ENCODE data around the gene KAT2A. TPM values are rescaled to one million over a fixed set of nuclear protein-coding genes. Genes with fewer than 3 reads are reported as not detected.

Gene KAT2A
- polyA plus RNA-seq, 1 experiment: 25.2 TPM

DNA sequence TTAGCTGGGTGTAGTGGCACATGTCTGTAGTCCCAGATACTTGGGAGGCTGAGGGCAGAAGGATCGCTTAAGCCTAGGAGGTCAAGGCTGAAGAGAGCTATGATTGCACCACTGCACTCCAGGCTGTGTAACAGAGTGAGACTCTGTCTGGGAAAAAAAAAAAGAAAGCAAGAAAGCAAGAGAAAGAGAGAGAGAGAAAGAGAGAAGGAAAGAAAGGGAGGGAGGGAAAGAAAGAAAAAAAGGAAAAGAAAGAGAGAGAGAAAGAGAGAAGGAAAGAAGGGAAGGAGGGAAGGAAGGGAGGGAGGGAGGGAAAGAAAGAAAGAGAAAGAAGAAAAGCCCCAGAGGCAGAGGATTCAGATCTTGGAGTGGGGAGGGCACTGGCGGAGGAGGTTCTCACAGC lies 15.2 kb downstream of the KAT2A start:
- H3K4me3 ChIP-seq (ENCODE audit: low read depth, low read length): no peak overlapping the region
- DNase-seq (ENCODE audit: low read depth): no peak
- peaks cover 3% of the 10 kb centered on the region for H3K36me3 ChIP-seq (ENCODE audit: control insufficient read depth, insufficient read depth, low read length)
- H3K27me3 ChIP-seq (ENCODE audit: control insufficient read depth, insufficient read depth, low read length): no peaks in the 10 kb centered on the region
- TF ChIP-seq, protein P1, sequence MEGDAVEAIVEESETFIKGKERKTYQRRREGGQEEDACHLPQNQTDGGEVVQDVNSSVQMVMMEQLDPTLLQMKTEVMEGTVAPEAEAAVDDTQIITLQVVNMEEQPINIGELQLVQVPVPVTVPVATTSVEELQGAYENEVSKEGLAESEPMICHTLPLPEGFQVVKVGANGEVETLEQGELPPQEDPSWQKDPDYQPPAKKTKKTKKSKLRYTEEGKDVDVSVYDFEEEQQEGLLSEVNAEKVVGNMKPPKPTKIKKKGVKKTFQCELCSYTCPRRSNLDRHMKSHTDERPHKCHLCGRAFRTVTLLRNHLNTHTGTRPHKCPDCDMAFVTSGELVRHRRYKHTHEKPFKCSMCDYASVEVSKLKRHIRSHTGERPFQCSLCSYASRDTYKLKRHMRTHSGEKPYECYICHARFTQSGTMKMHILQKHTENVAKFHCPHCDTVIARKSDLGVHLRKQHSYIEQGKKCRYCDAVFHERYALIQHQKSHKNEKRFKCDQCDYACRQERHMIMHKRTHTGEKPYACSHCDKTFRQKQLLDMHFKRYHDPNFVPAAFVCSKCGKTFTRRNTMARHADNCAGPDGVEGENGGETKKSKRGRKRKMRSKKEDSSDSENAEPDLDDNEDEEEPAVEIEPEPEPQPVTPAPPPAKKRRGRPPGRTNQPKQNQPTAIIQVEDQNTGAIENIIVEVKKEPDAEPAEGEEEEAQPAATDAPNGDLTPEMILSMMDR (IDR thresholded peaks at IDR 0.05; ENCODE audit: insufficient read depth, low read depth, low read length): no peak
- ChIA-PET CTCF (interaction anchor here (0.9 to 1.2 kb wide), 2 partner anchors 9 to 38 kb away, joined by 3 to 4 read pairs; no protein-coding TSS in a partner anchor), POLR2A (no interaction called here)

- DNase-seq (ENCODE audit: low read depth): no peak
- ChIA-PET CTCF (interaction anchor here (0.9 to 1.4 kb wide), 2 partner anchors 8 to 36 kb away, joined by 4 to 5 read pairs; partner anchors contain the start of gene DHX58), POLR2A (interaction anchor here (0.6 kb wide), 1 partner anchor 183 kb away, joined by 3 read pairs; no protein-coding TSS in a partner anchor)
- H3K4me3 ChIP-seq (ENCODE audit: low read depth, low read length): no peak overlapping the region
- no peaks in the 10 kb centered on the region for H3K27me3 ChIP-seq (ENCODE audit: control insufficient read depth, insufficient read depth, low read length)
- peaks cover 3% of the 10 kb centered on the region for H3K36me3 ChIP-seq (ENCODE audit: control insufficient read depth, insufficient read depth, low read length)
- TF ChIP-seq, protein P1 (IDR thresholded peaks at IDR 0.05; ENCODE audit: insufficient read depth, low read depth, low read length): no peak
These were observed 16.9 kb downstream of the KAT2A start for GRCh38 chr17:42104264-42104663.

DNA sequence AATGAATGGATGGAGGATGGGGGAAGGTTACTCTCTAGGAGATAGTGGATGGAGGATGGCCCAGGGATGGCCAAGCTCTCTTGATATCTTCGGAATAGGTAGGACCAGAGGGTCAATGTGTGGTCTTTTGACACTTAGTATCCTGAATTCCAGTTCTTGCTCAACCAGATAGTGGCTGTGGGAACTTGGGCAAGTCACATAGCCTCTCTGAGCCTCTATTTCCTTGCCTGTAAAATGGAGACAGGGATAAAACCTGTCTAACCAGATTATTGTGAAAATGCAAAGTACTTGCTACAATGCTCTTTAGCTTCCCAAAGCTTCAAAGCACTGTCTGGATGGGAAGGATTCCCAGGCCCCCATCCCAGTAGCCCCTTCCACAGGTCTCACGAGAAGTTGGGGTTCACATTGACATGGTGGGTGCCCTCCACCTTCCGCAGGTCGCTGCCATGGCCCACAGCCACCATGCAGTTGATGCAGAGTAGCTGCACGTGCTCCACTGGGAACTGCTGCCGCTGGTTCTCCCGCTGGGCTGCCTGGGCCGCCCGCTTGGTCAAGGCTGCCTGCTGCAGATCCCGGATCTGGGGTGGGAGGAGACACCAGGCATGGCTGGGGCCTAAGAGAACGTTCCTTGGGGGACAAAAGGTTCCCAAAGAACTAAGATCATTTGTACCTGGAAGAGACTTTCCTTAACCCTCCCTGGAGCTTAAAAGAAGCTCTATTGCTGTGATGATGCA lies 17.8 kb downstream of the KAT2A start:
- H3K4me3 ChIP-seq (ENCODE audit: low read depth, low read length): no peak overlapping the region
- H3K36me3 ChIP-seq (ENCODE audit: control insufficient read depth, insufficient read depth, low read length): peaks cover 1% of the 10 kb centered on the region; the same call in 1 of the 2 replicates
- no peak for DNase-seq (ENCODE audit: low read depth)
- CTCF ChIA-PET: interaction anchor here (0.9 to 8.4 kb wide), 3 partner anchors 9 to 37 kb away, joined by 4 to 46 read pairs (median 5); partner anchors contain the start of gene DHX58
- H3K27me3 ChIP-seq (ENCODE audit: control insufficient read depth, insufficient read depth, low read length): no peaks in the 10 kb centered on the region; the same call in 1 of the 2 replicates
- TF ChIP-seq, protein P1 (IDR thresholded peaks at IDR 0.05; ENCODE audit: insufficient read depth, low read depth, low read length): no peak
- POLR2A ChIA-PET: no interaction called here

DNA sequence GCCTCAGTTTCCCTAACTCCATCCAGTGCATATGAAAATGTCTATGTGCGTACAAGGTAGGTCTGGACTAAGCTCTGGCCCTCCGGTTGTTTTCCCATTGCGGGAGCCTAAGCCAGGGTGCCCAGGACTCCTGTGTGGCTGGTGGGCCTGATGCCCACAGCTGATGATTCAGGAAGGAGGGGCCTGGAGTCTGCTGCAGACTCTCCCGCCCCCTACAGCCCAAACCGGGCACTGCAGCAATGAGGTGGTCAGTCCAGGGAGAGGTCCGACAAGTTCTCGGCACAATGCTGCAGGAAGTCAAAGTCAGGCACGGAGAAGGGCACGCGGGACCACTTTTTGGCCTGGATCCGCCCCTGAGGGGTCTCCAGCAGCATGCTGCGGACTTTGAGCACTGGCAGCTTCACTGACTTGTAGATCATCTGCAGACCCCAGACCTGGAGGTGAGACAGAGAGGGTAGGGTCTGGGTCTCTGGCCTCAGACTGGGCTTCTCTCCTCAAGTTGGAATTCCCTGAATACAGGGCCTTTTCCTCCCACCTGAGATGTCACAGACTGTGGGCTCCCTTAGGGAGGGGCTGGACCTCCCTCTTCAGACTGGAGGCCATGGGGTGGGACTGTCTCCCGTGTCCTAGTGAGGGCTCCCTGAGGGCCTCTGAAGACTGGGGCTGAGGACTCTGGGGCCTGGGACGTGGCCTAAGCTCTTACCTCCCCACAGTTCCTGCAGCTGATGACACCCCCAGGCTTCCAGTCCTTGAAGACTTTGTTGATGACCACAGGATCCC lies 19.5 kb downstream of the KAT2A start:
- Histone ChIP-seq H3K36me3 (ENCODE audit: control insufficient read depth, insufficient read depth, low read length) (peaks cover 1% of the 10 kb centered on the region; the same call in 1 of the 2 replicates), H3K4me3 (ENCODE audit: low read depth, low read length) (no peak overlapping the region), H3K27me3 (ENCODE audit: control insufficient read depth, insufficient read depth, low read length) (peaks cover 12% of the 10 kb centered on the region)
- ChIA-PET POLR2A (no interaction called here), CTCF (interaction anchor here (0.6 to 8.4 kb wide), 23 partner anchors 10 to 236 kb away, joined by 3 to 46 read pairs (median 4); partner anchors contain the start of genes DHX58, KLHL11 and NKIRAS2)
- no peak for DNase-seq (ENCODE audit: low read depth)
- TF ChIP-seq, protein P1 (IDR thresholded peaks at IDR 0.05; ENCODE audit: insufficient read depth, low read depth, low read length): peak; percentile 87
